GM12878 (cell line): ENCODE results near the gene TMPRSS6.

Experiments
- POLR2A ChIP-seq: IDR thresholded peaks from 2 replicates; pipeline ENCODE4 v1.6.1; 2011; ENCODE audit warnings: low read depth, mild to moderate bottlenecking, low read length
- TF ChIP-seq, protein P1 (sequence below): fragments of 450-650 bp; IDR thresholded peaks from 2 replicates; pipeline ENCODE4 v1.6.1; 2016; ENCODE audit warnings: mild to moderate bottlenecking, moderate library complexity, borderline replicate concordance
- TF ChIP-seq, protein P2 (sequence below), 3 experiments: IDR thresholded peaks in 2 of 3; conservative IDR thresholded peaks in 1 of 3; 2 replicates each; pipeline ENCODE4 v1.5.1; 2011; ENCODE audit warnings: low read depth in 3 of 3, low read length in 3 of 3, mild to moderate bottlenecking in 3 of 3, control low read depth in 2 of 3, moderate library complexity in 2 of 3, inconsistent platforms in 1 of 3, mixed read lengths in 1 of 3; ENCODE audit not compliant: control insufficient read depth in 2 of 3, insufficient read depth in 1 of 3; ENCODE audit errors: extremely low read depth in 1 of 3
- TF ChIP-seq, protein P3 (sequence below): fragments of 450-650 bp; IDR thresholded peaks from 2 replicates; pipeline ENCODE4 v1.6.1; 2017; ENCODE audit warnings: mild to moderate bottlenecking

DNA sequence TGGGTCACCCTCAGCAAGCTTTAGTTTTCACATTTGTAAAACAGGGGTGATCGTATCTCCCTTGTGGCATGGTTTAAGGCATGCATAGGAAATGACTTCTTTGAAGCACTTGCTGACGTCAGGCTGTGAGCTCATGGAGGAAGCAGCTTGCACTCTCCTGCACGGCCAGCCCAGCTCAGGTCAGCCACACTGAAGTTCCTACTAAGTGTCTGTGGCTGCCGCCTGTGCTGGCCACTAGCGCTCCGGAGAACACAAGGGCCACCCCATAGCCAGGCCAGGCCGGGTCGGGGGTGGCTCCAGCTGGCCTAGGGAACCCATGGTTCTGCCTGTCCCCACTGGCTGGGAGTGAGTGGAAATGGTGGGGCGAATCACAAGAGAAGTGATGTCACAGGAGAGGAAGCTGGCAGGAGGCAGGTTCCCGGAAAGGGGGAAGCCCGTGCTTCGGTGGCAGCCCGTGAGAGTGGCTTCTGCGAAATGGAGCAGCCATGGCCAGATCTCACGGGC is 29.8 kb downstream of the TMPRSS6 start:
- TF ChIP-seq, protein P1, sequence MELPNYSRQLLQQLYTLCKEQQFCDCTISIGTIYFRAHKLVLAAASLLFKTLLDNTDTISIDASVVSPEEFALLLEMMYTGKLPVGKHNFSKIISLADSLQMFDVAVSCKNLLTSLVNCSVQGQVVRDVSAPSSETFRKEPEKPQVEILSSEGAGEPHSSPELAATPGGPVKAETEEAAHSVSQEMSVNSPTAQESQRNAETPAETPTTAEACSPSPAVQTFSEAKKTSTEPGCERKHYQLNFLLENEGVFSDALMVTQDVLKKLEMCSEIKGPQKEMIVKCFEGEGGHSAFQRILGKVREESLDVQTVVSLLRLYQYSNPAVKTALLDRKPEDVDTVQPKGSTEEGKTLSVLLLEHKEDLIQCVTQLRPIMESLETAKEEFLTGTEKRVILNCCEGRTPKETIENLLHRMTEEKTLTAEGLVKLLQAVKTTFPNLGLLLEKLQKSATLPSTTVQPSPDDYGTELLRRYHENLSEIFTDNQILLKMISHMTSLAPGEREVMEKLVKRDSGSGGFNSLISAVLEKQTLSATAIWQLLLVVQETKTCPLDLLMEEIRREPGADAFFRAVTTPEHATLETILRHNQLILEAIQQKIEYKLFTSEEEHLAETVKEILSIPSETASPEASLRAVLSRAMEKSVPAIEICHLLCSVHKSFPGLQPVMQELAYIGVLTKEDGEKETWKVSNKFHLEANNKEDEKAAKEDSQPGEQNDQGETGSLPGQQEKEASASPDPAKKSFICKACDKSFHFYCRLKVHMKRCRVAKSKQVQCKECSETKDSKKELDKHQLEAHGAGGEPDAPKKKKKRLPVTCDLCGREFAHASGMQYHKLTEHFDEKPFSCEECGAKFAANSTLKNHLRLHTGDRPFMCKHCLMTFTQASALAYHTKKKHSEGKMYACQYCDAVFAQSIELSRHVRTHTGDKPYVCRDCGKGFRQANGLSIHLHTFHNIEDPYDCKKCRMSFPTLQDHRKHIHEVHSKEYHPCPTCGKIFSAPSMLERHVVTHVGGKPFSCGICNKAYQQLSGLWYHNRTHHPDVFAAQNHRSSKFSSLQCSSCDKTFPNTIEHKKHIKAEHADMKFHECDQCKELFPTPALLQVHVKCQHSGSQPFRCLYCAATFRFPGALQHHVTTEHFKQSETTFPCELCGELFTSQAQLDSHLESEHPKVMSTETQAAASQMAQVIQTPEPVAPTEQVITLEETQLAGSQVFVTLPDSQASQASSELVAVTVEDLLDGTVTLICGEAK, result no peak
- TF ChIP-seq, protein P2, sequence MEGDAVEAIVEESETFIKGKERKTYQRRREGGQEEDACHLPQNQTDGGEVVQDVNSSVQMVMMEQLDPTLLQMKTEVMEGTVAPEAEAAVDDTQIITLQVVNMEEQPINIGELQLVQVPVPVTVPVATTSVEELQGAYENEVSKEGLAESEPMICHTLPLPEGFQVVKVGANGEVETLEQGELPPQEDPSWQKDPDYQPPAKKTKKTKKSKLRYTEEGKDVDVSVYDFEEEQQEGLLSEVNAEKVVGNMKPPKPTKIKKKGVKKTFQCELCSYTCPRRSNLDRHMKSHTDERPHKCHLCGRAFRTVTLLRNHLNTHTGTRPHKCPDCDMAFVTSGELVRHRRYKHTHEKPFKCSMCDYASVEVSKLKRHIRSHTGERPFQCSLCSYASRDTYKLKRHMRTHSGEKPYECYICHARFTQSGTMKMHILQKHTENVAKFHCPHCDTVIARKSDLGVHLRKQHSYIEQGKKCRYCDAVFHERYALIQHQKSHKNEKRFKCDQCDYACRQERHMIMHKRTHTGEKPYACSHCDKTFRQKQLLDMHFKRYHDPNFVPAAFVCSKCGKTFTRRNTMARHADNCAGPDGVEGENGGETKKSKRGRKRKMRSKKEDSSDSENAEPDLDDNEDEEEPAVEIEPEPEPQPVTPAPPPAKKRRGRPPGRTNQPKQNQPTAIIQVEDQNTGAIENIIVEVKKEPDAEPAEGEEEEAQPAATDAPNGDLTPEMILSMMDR (IDR thresholded peaks at IDR 0.05 in 2 of 3, conservative IDR thresholded peaks at IDR 0.05 in 1 of 3; ENCODE audit: control insufficient read depth in 2 of 3, extremely low read depth in 1 of 3, insufficient read depth in 1 of 3, low read depth in 3 of 3, low read length in 3 of 3), result no peak
- no peak for TF ChIP-seq POLR2A
- TF ChIP-seq, protein P3, sequence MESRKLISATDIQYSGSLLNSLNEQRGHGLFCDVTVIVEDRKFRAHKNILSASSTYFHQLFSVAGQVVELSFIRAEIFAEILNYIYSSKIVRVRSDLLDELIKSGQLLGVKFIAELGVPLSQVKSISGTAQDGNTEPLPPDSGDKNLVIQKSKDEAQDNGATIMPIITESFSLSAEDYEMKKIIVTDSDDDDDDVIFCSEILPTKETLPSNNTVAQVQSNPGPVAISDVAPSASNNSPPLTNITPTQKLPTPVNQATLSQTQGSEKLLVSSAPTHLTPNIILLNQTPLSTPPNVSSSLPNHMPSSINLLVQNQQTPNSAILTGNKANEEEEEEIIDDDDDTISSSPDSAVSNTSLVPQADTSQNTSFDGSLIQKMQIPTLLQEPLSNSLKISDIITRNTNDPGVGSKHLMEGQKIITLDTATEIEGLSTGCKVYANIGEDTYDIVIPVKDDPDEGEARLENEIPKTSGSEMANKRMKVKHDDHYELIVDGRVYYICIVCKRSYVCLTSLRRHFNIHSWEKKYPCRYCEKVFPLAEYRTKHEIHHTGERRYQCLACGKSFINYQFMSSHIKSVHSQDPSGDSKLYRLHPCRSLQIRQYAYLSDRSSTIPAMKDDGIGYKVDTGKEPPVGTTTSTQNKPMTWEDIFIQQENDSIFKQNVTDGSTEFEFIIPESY, result no peak
